ENCODE results near the gene KDM4D. TPM values are rescaled to one million over a fixed set of nuclear protein-coding genes. Genes with fewer than 3 reads are reported as not detected.
"Not testable (repeated sequence)": the region's sequence is repeated elsewhere in the genome, so short reads cannot be mapped to it uniquely, and the experiment has no call there.

The KDM4D gene
- total and polyA plus RNA-seq, 9 of the 15 experiments (the other 6 are each of a cell fraction or from before 2014, with no cell fraction given): 0.34 to 1.1 (median 0.50) TPM

- TF ChIP-seq REST (IDR thresholded peaks at IDR 0.05; ENCODE audit: borderline replicate concordance): no peak
- TF ChIP-seq REST (CRISPR knock-in tag; IDR thresholded peaks at IDR 0.05; ENCODE audit: low read depth): no peak
- TF ChIP-seq DIDO1 (tag; IDR thresholded peaks at IDR 0.05; ENCODE audit: low read depth): no peak
- TF ChIP-seq ZNF263 (CRISPR knock-in tag; IDR thresholded peaks at IDR 0.05; ENCODE audit: borderline replicate concordance): no peak
- TF ChIP-seq MLLT1 (IDR thresholded peaks at IDR 0.05): no peak
- TF ChIP-seq BRF2 (IDR thresholded peaks at IDR 0.05; ENCODE audit: borderline replicate concordance, insufficient read depth, insufficient read length): no peak
- TF ChIP-seq CCNT2 (IDR thresholded peaks at IDR 0.05; ENCODE audit: borderline replicate concordance, extremely low read depth, insufficient read length, low read depth, low read length): no peak
- no peak for TF ChIP-seq SRSF1 (IDR thresholded peaks at IDR 0.05; ENCODE audit: low read depth, low read length)
Measured at GRCh38 chr11:95035316-95035715, 61.8 kb downstream of the KDM4D start (continued).

GRCh38 chr11:95037356-95038035 lies 64.0 kb downstream of the KDM4D start:
- DNase-seq (ENCODE audit: extremely low read depth in 1 of 4, low spot score in 3 of 4); H3K36me3 ChIP-seq (ENCODE audit: control insufficient read depth, insufficient read depth, low read length); FAIRE-seq; POLR2A ChIA-PET; H3K4me2 ChIP-seq (ENCODE audit: insufficient read depth, low read length); CTCF ChIA-PET (ENCODE audit: low intra/inter-chr PET ratio); H3K9me1 ChIP-seq (ENCODE audit: control insufficient read depth, insufficient read depth, low read length); H3K4me3 ChIP-seq; ATAC-seq; H2AFZ ChIP-seq (ENCODE audit: low read depth, low read length); H4K20me1 ChIP-seq (replicated peaks; ENCODE audit: control insufficient read depth, insufficient read depth, low read length); in situ Hi-C loops (cut with MboI); H3K9ac ChIP-seq (ENCODE audit: insufficient read depth in 1 of 2, low read depth in 2 of 2, low read length in 2 of 2); BruUV-seq (replicated peaks); intact Hi-C loops (cut with micrococcal nuclease); H3K27ac ChIP-seq (ENCODE audit: extremely low read depth, low read depth, low read length); H3K79me2 ChIP-seq (ENCODE audit: control insufficient read depth, insufficient read depth, low read length); H3K4me1 ChIP-seq (replicated peaks in 1 of 2; ENCODE audit: control insufficient read depth in 2 of 2, insufficient read depth in 2 of 2, low read length in 2 of 2); H3K9me3 ChIP-seq (replicated peaks; ENCODE audit: control insufficient read depth, insufficient read depth, low read depth, low read length): not testable (repeated sequence)
- H3K27me3 ChIP-seq (ENCODE audit: control insufficient read depth in 2 of 2, insufficient read depth in 2 of 2, low read length in 2 of 2): peaks cover 0 to 11% of the 10 kb centered on the region in 2 experiments; a peak in 2 of 5 replicates
- 83% methylated on average over 25 of the region's 71 CpGs for WGBS (ENCODE audit: insufficient coverage, low coverage, missing lambda C conversion rate)

Measured in K562 (cell line).